Thoracic aorta (tissue), 2 donors: ENCODE measurements around the gene PSMD12. TPM values are rescaled to one million over a fixed set of nuclear protein-coding genes. Genes with fewer than 3 reads are reported as not detected.

Source experiments
- ATAC-seq: fragments of 150-250 bp; one replicate; pipeline ENCODE4 v1.8.0; 2017; ENCODE audit warnings: low read depth; ENCODE audit not compliant: insufficient number of reproducible peaks, low FRiP score
- DNase-seq: peaks from one replicate; pipeline ENCODE4 v3.0.0-alpha.2; 2020; ENCODE audit warnings: low spot score
- H3K27ac ChIP-seq, 2 donors: fragments of 200-600 bp; sonication (generic); 1 replicate in 1 of 2; 2 replicates in 1 of 2; pipeline ENCODE4 v1.5.1; 2016; ENCODE audit warnings: mild to moderate bottlenecking in 2 of 2, moderate library complexity in 2 of 2
- H3K27me3 ChIP-seq: fragments of 200-600 bp; sonication (generic); replicated peaks from 2 replicates; pipeline ENCODE4 v1.6.0; 2016; ENCODE audit warnings: mild to moderate bottlenecking; ENCODE audit not compliant: insufficient read depth
- H3K36me3 ChIP-seq: fragments of 200-600 bp; sonication (generic); one replicate; pipeline ENCODE4 v1.5.1; 2016
- H3K4me1 ChIP-seq, 2 donors: fragments of 200-600 bp; sonication (generic); 1 replicate in 1 of 2; 2 replicates in 1 of 2; pipeline versions ENCODE4 v1.5.1 to v1.6.0; 2016; ENCODE audit warnings: low read depth in 2 of 2, mild to moderate bottlenecking in 1 of 2; ENCODE audit not compliant: control insufficient read depth in 1 of 2
- H3K4me3 ChIP-seq: fragments of 200-600 bp; sonication (generic); 2 replicates; pipeline ENCODE4 v1.5.1; 2016; ENCODE audit warnings: mild to moderate bottlenecking
- H3K9me3 ChIP-seq: fragments of 200-600 bp; sonication (generic); 2 replicates; pipeline ENCODE4 v1.5.1; 2016
- total RNA-seq, 2 donors: library from RNA; depleted of rRNA; stranded (reverse); fragments of >200 nt; gene quantifications; one replicate each; pipeline versions ENCODE4 v1.1.0 to v1.2.3, GENCODE V29; 2016
- TF ChIP-seq, protein P1 (sequence below): fragments of 200-600 bp; sonication (generic); IDR thresholded peaks from one replicate; pipeline ENCODE4 v1.5.1; 2019; ENCODE audit warnings: antibody characterized with exemption

PSMD12 gene
- total RNA-seq, 2 donors from 2014 or later = 18.3 to 29.5 TPM

DNA sequence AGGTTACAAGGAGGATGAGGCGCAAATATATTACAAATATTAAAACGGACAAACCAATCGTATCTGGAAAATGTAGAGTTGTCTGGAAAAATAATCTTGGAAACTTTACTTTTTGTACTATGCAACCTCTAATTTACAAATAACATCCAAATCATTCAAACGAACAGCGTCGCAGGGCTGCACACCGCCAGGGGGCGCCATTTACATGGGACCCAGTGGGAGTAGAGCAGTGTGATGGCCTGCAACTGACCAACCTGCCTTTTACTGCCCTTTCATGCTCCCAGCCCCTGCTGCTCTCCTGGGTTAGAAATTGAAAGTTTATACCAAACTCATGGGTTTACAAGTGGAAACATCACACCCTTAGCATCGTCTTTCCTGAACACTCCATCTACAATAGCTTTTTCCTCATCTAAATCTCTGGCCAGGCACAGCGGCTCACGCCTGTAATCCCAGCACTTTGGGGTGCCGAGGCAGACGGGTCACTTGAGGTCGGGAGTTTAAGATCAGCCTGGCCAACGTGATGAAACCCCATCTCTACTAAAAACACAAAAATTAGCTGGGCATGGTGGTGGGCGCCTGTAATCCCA lies 20.7 kb upstream of the PSMD12 start:
- no peaks in the 10 kb centered on the region for H3K9me3 ChIP-seq
- H3K27me3 ChIP-seq = no peaks in the 10 kb centered on the region
- H3K27ac ChIP-seq = no peak overlapping the region
- ATAC-seq = no peak
- H3K36me3 ChIP-seq = no peaks in the 10 kb centered on the region
- peaks cover 4 to 7% of the 10 kb centered on the region in 2 donors for H3K4me1 ChIP-seq
- no peak for DNase-seq
- TF ChIP-seq, protein P1, sequence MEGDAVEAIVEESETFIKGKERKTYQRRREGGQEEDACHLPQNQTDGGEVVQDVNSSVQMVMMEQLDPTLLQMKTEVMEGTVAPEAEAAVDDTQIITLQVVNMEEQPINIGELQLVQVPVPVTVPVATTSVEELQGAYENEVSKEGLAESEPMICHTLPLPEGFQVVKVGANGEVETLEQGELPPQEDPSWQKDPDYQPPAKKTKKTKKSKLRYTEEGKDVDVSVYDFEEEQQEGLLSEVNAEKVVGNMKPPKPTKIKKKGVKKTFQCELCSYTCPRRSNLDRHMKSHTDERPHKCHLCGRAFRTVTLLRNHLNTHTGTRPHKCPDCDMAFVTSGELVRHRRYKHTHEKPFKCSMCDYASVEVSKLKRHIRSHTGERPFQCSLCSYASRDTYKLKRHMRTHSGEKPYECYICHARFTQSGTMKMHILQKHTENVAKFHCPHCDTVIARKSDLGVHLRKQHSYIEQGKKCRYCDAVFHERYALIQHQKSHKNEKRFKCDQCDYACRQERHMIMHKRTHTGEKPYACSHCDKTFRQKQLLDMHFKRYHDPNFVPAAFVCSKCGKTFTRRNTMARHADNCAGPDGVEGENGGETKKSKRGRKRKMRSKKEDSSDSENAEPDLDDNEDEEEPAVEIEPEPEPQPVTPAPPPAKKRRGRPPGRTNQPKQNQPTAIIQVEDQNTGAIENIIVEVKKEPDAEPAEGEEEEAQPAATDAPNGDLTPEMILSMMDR = peak; percentile 35
- no peak overlapping the region for H3K4me3 ChIP-seq

- Histone ChIP-seq H3K27ac (no peak overlapping the region), H3K4me3 (no peak overlapping the region), H3K9me3 (no peaks in the 10 kb centered on the region), H3K36me3 (no peaks in the 10 kb centered on the region), H3K4me1 (peaks cover 0 to 4% of the 10 kb centered on the region in 2 donors), H3K27me3 (no peaks in the 10 kb centered on the region)
- DNase-seq = no peak
- ATAC-seq = no peak
- TF ChIP-seq, protein P1 = no peak
Measured at GRCh38 chr17:67385122-67385988, 19.0 kb upstream of the PSMD12 start.

GRCh38 chr17:67381929-67382257 lies 15.5 kb upstream of the PSMD12 start:
- TF ChIP-seq, protein P1 = no peak
- no peaks in the 10 kb centered on the region for H3K36me3 ChIP-seq
- H3K4me1 ChIP-seq = peaks cover 0 to 5% of the 10 kb centered on the region in 2 donors
- H3K9me3 ChIP-seq = no peaks in the 10 kb centered on the region
- H3K27me3 ChIP-seq = no peaks in the 10 kb centered on the region
- no peak for ATAC-seq
- H3K4me3 ChIP-seq = no peak overlapping the region
- H3K27ac ChIP-seq = no peak overlapping the region
- no peak for DNase-seq

GRCh38 chr17:67379251-67379630 lies 12.9 kb upstream of the PSMD12 start:
- Histone ChIP-seq H3K27me3 (no peaks in the 10 kb centered on the region), H3K4me3 (peak overlapping the region; percentile 93), H3K36me3 (no peaks in the 10 kb centered on the region), H3K27ac (peak overlapping the region; percentile 15 to 54), H3K4me1 (peaks cover 5 to 14% of the 10 kb centered on the region in 2 donors), H3K9me3 (no peaks in the 10 kb centered on the region)
- ATAC-seq (no peak), DNase-seq (no peak)
- TF ChIP-seq, protein P1 = no peak

- Histone ChIP-seq H3K27ac (peak overlapping the region; percentile 87 to 92), H3K4me1 (peaks cover 5 to 14% of the 10 kb centered on the region in 2 donors), H3K9me3 (no peaks in the 10 kb centered on the region), H3K36me3 (no peaks in the 10 kb centered on the region), H3K4me3 (peak overlapping the region; percentile 93), H3K27me3 (no peaks in the 10 kb centered on the region)
- DNase-seq = no peak
- TF ChIP-seq, protein P1 = peak; percentile 36
- ATAC-seq = peak; percentile 27
Measured at GRCh38 chr17:67378454-67379250, 12.3 kb upstream of the PSMD12 start.
